Measurements from ENCODE around the gene PPP1CA.

The PPP1CA gene

GRCh38 chr11:67379061-67380058 lies 22.3 kb downstream of the PPP1CA start:
- no peaks in the 10 kb centered on the region for H3K9me3 ChIP-seq (ENCODE audit: control insufficient read depth, low read length)
- H3K36me3 ChIP-seq (ENCODE audit: control insufficient read depth in 1 of 2, insufficient read depth in 2 of 2, low read depth in 1 of 2, low read length in 2 of 2), result no peaks in the 10 kb centered on the region
- H3K4me3 ChIP-seq (ENCODE audit: insufficient read depth in 1 of 2, low read depth in 1 of 2, low read length in 2 of 2), result no peak overlapping the region
- peak overlapping the region; percentile 86 for H4K91ac ChIP-seq (ENCODE audit: low read length)
- no peak overlapping the region for H2BK5ac ChIP-seq (ENCODE audit: low read depth, low read length, poor library complexity, severe bottlenecking)
- no peak overlapping the region for H3K23ac ChIP-seq (ENCODE audit: low read length in 2 of 2)
- H2AFZ ChIP-seq (ENCODE audit: low read depth, low read length), result no peak overlapping the region
- H2AK5ac ChIP-seq (ENCODE audit: low read length, severe bottlenecking), result peak overlapping the region; percentile 78
- peak overlapping the region; percentile 42 to 83 for H3K4ac ChIP-seq (ENCODE audit: low read depth in 1 of 2, low read length in 2 of 2)
- DNase-seq, result peak; percentile 66
- H2BK12ac ChIP-seq (ENCODE audit: low read length in 2 of 2), result peak overlapping the region; percentile 46 to 64
- H3K9ac ChIP-seq (ENCODE audit: low read length), result peak overlapping the region; percentile 73
- no peaks in the 10 kb centered on the region for H3K27me3 ChIP-seq (ENCODE audit: control insufficient read depth in 1 of 2, insufficient read depth in 1 of 2, low read length in 2 of 2)
- peaks cover 54% of the 10 kb centered on the region for H3K4me1 ChIP-seq (ENCODE audit: control insufficient read depth, insufficient read depth, low read depth, low read length)
- H3K4me2 ChIP-seq (ENCODE audit: low read length, poor library complexity, severe bottlenecking), result no peak overlapping the region
- no peak overlapping the region for H3K27ac ChIP-seq (ENCODE audit: low read length, poor library complexity, severe bottlenecking)
- H2BK15ac ChIP-seq (ENCODE audit: low read depth, poor library complexity, severe bottlenecking), result peak overlapping the region; percentile 96
- peaks cover 7% of the 10 kb centered on the region for H3K79me1 ChIP-seq (replicated peaks; ENCODE audit: low read length, poor library complexity, severe bottlenecking)
- H4K8ac ChIP-seq (ENCODE audit: low read length), result peak overlapping the region; percentile 90
- 68% methylated on average over 20 of the region's 23 CpGs for WGBS
- peak overlapping the region; percentile 68 to 86 for H3K18ac ChIP-seq (ENCODE audit: low read depth in 1 of 2, low read length in 2 of 2)
- H3K14ac ChIP-seq (ENCODE audit: low read length in 2 of 2), result peak overlapping the region in 1 of 2 experiments; percentile 50
- H2BK120ac ChIP-seq (ENCODE audit: low read depth, low read length), result peak overlapping the region; percentile 37

GRCh38 chr11:67378544-67378943 lies 23.1 kb downstream of the PPP1CA start:
- Histone ChIP-seq H4K91ac (ENCODE audit: low read length) (peak overlapping the region; percentile 86), H3K4me1 (ENCODE audit: control insufficient read depth, insufficient read depth, low read depth, low read length) (peaks cover 54% of the 10 kb centered on the region), H2AFZ (ENCODE audit: low read depth, low read length) (no peak overlapping the region), H3K18ac (ENCODE audit: low read depth in 1 of 2, low read length in 2 of 2) (peak overlapping the region in 1 of 2 experiments; percentile 86), H3K9me3 (ENCODE audit: control insufficient read depth, low read length) (no peaks in the 10 kb centered on the region), H3K79me1 (replicated peaks; ENCODE audit: low read length, poor library complexity, severe bottlenecking) (peaks cover 7% of the 10 kb centered on the region), H3K14ac (ENCODE audit: low read length in 2 of 2) (no peak overlapping the region), H3K36me3 (ENCODE audit: control insufficient read depth in 1 of 2, insufficient read depth in 2 of 2, low read depth in 1 of 2, low read length in 2 of 2) (no peaks in the 10 kb centered on the region), H3K4me2 (ENCODE audit: low read length, poor library complexity, severe bottlenecking) (no peak overlapping the region), H3K4ac (ENCODE audit: low read depth in 1 of 2, low read length in 2 of 2) (no peak overlapping the region), H2AK5ac (ENCODE audit: low read length, severe bottlenecking) (peak overlapping the region; percentile 56), H3K9ac (ENCODE audit: low read length) (peak overlapping the region; percentile 73), H3K4me3 (ENCODE audit: insufficient read depth in 1 of 2, low read depth in 1 of 2, low read length in 2 of 2) (no peak overlapping the region), H2BK5ac (ENCODE audit: low read depth, low read length, poor library complexity, severe bottlenecking) (no peak overlapping the region), H3K27me3 (ENCODE audit: control insufficient read depth in 1 of 2, insufficient read depth in 1 of 2, low read length in 2 of 2) (no peaks in the 10 kb centered on the region), H3K27ac (ENCODE audit: low read length, poor library complexity, severe bottlenecking) (no peak overlapping the region), H4K8ac (ENCODE audit: low read length) (no peak overlapping the region), H3K23ac (ENCODE audit: low read length in 2 of 2) (no peak overlapping the region), H2BK12ac (ENCODE audit: low read length in 2 of 2) (peak overlapping the region in 1 of 2 experiments; percentile 64), H2BK15ac (ENCODE audit: low read depth, poor library complexity, severe bottlenecking) (no peak overlapping the region), H2BK120ac (ENCODE audit: low read depth, low read length) (no peak overlapping the region)
- WGBS, result 97% methylated on average over 4 of the region's 4 CpGs
- DNase-seq, result no peak

- H3K36me3 ChIP-seq (ENCODE audit: control insufficient read depth in 1 of 2, insufficient read depth in 2 of 2, low read depth in 1 of 2, low read length in 2 of 2), result peaks cover 0 to under 1% of the 10 kb centered on the region in 2 experiments
- no peak overlapping the region for H2AFZ ChIP-seq (ENCODE audit: low read depth, low read length)
- no peak overlapping the region for H3K9ac ChIP-seq (ENCODE audit: low read length)
- no peak overlapping the region for H2BK5ac ChIP-seq (ENCODE audit: low read depth, low read length, poor library complexity, severe bottlenecking)
- no peaks in the 10 kb centered on the region for H3K9me3 ChIP-seq (ENCODE audit: control insufficient read depth, low read length)
- no peaks in the 10 kb centered on the region for H3K27me3 ChIP-seq (ENCODE audit: control insufficient read depth in 1 of 2, insufficient read depth in 1 of 2, low read length in 2 of 2)
- DNase-seq, result no peak
- H3K4ac ChIP-seq (ENCODE audit: low read depth in 1 of 2, low read length in 2 of 2), result no peak overlapping the region
- H2AK5ac ChIP-seq (ENCODE audit: low read length, severe bottlenecking), result peak overlapping the region; percentile 71
- H4K8ac ChIP-seq (ENCODE audit: low read length), result no peak overlapping the region
- H3K18ac ChIP-seq (ENCODE audit: low read depth in 1 of 2, low read length in 2 of 2), result peak overlapping the region in 1 of 2 experiments; percentile 6
- H3K23ac ChIP-seq (ENCODE audit: low read length in 2 of 2), result peak overlapping the region in 1 of 2 experiments; percentile 41
- no peak overlapping the region for H3K4me2 ChIP-seq (ENCODE audit: low read length, poor library complexity, severe bottlenecking)
- no peak overlapping the region for H3K14ac ChIP-seq (ENCODE audit: low read length in 2 of 2)
- peak overlapping the region; percentile 24 for H4K91ac ChIP-seq (ENCODE audit: low read length)
- no peak overlapping the region for H3K4me3 ChIP-seq (ENCODE audit: insufficient read depth in 1 of 2, low read depth in 1 of 2, low read length in 2 of 2)
- no peak overlapping the region for H3K27ac ChIP-seq (ENCODE audit: low read length, poor library complexity, severe bottlenecking)
- peaks cover 7% of the 10 kb centered on the region for H3K79me1 ChIP-seq (replicated peaks; ENCODE audit: low read length, poor library complexity, severe bottlenecking)
- no peak overlapping the region for H2BK120ac ChIP-seq (ENCODE audit: low read depth, low read length)
- WGBS, result 95% methylated on average over 6 of the region's 6 CpGs
- H3K4me1 ChIP-seq (ENCODE audit: control insufficient read depth, insufficient read depth, low read depth, low read length), result peaks cover 50% of the 10 kb centered on the region
- peak overlapping the region in 1 of 2 experiments; percentile 45 for H2BK12ac ChIP-seq (ENCODE audit: low read length in 2 of 2)
- no peak overlapping the region for H2BK15ac ChIP-seq (ENCODE audit: low read depth, poor library complexity, severe bottlenecking)
These were observed 24.5 kb downstream of the PPP1CA start for GRCh38 chr11:67376873-67377808.

Measured in mesenchymal stem cell (in vitro differentiated cells and primary cell).